Measurements from ENCODE around the gene DMRT1.

DNA sequence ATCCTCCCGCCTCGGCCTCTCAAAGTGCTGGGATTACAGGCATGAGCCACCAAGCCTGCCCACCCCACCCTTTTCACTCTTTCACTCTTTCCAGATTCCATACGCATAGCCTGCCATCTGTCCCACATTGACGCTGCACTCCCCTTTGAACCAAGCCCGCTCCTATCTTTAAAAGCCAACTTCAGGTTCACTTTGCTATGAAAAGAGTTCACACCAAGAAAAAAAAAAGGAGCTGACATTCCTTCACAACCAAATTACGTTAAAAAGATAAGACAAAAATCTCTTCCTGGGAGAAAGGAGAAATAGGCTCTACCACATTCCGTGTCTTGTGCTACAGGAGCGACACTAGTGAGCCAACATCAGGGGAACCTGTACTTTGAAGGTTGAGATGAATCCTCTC lies 41.5 kb downstream of the DMRT1 start:
- TF ChIP-seq, protein P1, sequence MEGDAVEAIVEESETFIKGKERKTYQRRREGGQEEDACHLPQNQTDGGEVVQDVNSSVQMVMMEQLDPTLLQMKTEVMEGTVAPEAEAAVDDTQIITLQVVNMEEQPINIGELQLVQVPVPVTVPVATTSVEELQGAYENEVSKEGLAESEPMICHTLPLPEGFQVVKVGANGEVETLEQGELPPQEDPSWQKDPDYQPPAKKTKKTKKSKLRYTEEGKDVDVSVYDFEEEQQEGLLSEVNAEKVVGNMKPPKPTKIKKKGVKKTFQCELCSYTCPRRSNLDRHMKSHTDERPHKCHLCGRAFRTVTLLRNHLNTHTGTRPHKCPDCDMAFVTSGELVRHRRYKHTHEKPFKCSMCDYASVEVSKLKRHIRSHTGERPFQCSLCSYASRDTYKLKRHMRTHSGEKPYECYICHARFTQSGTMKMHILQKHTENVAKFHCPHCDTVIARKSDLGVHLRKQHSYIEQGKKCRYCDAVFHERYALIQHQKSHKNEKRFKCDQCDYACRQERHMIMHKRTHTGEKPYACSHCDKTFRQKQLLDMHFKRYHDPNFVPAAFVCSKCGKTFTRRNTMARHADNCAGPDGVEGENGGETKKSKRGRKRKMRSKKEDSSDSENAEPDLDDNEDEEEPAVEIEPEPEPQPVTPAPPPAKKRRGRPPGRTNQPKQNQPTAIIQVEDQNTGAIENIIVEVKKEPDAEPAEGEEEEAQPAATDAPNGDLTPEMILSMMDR (IDR thresholded peaks at IDR 0.05) = no peak
- TF ChIP-seq POLR2A (IDR thresholded peaks at IDR 0.05) (no peak), EP300 (IDR thresholded peaks at IDR 0.05) (no peak)

Data from tibial nerve (tissue), 4 donors.